Thyroid gland (tissue), 4 donors: ENCODE data around the gene USP27X. TPM values are rescaled to one million over a fixed set of nuclear protein-coding genes. Genes with fewer than 3 reads are reported as not detected.

Experiments used
- DNase-seq, 2 donors: peaks; one replicate each; pipeline ENCODE4 v3.0.0-alpha.2; 2019
- H3K27ac ChIP-seq, 3 donors: fragments of 200-600 bp; sonication (generic); 1 replicate in 2 of 3; 2 replicates in 1 of 3; pipeline ENCODE4 v1.5.1; 2016 to 2019; ENCODE audit warnings: mild to moderate bottlenecking in 1 of 3, moderate library complexity in 1 of 3
- H3K27me3 ChIP-seq: fragments of 200-600 bp; sonication (generic); one replicate; pipeline ENCODE4 v1.5.1; 2019
- H3K36me3 ChIP-seq, 2 donors: fragments of 200-600 bp; sonication (generic); one replicate each; pipeline ENCODE4 v1.5.1; 2016 to 2019
- H3K4me1 ChIP-seq, 2 donors: fragments of 200-600 bp; sonication (generic); one replicate each; pipeline ENCODE4 v1.5.1; 2017 to 2019
- H3K4me3 ChIP-seq, 3 donors: fragments of 200-600 bp; sonication (generic); replicated peaks in 1 of 3; 1 replicate in 2 of 3; 2 replicates in 1 of 3; pipeline ENCODE4 v1.5.1; 2016; ENCODE audit warnings: mild to moderate bottlenecking in 1 of 3
- H3K9me3 ChIP-seq: fragments of 200-600 bp; sonication (generic); one replicate; pipeline ENCODE4 v1.5.1; 2017
- CTCF ChIP-seq, 6 experiments: fragments of 200-600 bp in 3 of 6; fragments of 450-650 bp in 3 of 6; sonication (generic) in 3 of 6; IDR thresholded peaks; one replicate each; pipeline ENCODE4 v1.5.1; 2016 to 2019; ENCODE audit warnings: antibody characterized with exemption in 6 of 6, mild to moderate bottlenecking in 2 of 6, inconsistent platforms in 1 of 6, moderate library complexity in 1 of 6
- POLR2A ChIP-seq, 2 donors: fragments of 450-650 bp; IDR thresholded peaks; one replicate each; pipeline ENCODE4 v1.6.1; 2017; ENCODE audit warnings: antibody characterized with exemption in 2 of 2, mild to moderate bottlenecking in 2 of 2, moderate library complexity in 1 of 2
- WGBS, 2 donors: methylation state at CpG; one replicate each; pipeline ENCODE4 v1.1.5; 2017; 5-methylcytosine and 5-hydroxymethylcytosine counted together
- intact Hi-C: fragments of 100-400 bp; cut with DNase I; formaldehyde crosslinking; loops from one replicate; pipeline ENCODE4 v1.15.1; 2023
- total RNA-seq, 4 donors: library from RNA; depleted of rRNA; stranded (reverse); fragments of >200 nt; gene quantifications; one replicate each; pipeline ENCODE4 v1.2.3, GENCODE V29; 2016

The USP27X gene
- total RNA-seq, 4 donors from 2014 or later: 2.3 to 4.6 (median 2.8) TPM

- DNase-seq: peak; percentile 81 to 82
- Histone ChIP-seq H3K27me3 (no peaks in the 10 kb centered on the region), H3K27ac (no peak overlapping the region), H3K4me3 (no peak overlapping the region), H3K4me1 (no peaks in the 10 kb centered on the region), H3K36me3 (no peaks in the 10 kb centered on the region), H3K9me3 (no peaks in the 10 kb centered on the region)
- intact Hi-C loops: no loop called here
- WGBS, 2 donors: 6 to 10% methylated on average over 8 of the region's 8 CpGs
- no peak for TF ChIP-seq POLR2A (IDR thresholded peaks at IDR 0.05)
- peak; percentile 50 to 73 (median 68) for TF ChIP-seq CTCF (IDR thresholded peaks at IDR 0.05)
Measured at GRCh38 chrX:49919617-49920016, 40.3 kb downstream of the USP27X start.

- TF ChIP-seq CTCF (IDR thresholded peaks at IDR 0.05) (no peak), POLR2A (IDR thresholded peaks at IDR 0.05) (no peak)
- intact Hi-C loops: no loop called here
- no peak overlapping the region for H3K4me3 ChIP-seq
Measured at GRCh38 chrX:49921109-49921508, 41.8 kb downstream of the USP27X start.

GRCh38 chrX:49922291-49923241 lies 43.3 kb downstream of the USP27X start, which contains the start of gene CLCN5:
CLCN5 (plus strand) TSS chrX:49922596; CDS start chrX:49925299, 2,703 bp downstream.
- peak within 1 kb of the TSS; percentile 71 to 84 (median 71) for H3K27ac ChIP-seq
- peak within 1 kb of the TSS; percentile 2 to 58 (median 45) for H3K4me3 ChIP-seq
- 0% methylated on average over 4 to 5 of the region's 83 CpGs for WGBS, 2 donors
- no peaks in the 10 kb centered on the region for H3K9me3 ChIP-seq
- no peaks in the 10 kb centered on the region for H3K36me3 ChIP-seq
- peak; percentile 96 for DNase-seq
- H3K4me1 ChIP-seq: no peaks in the 10 kb centered on the region
- TF ChIP-seq CTCF (IDR thresholded peaks at IDR 0.05) (no peak), POLR2A (IDR thresholded peaks at IDR 0.05) (peak in 1 of 2 donors; percentile 81)
- intact Hi-C loops: no loop called here
- H3K27me3 ChIP-seq: no peaks in the 10 kb centered on the region

More at GRCh38 chrX:49921109-49921508, 41.8 kb downstream of the USP27X start:
- Histone ChIP-seq H3K27ac (no peak overlapping the region), H3K4me1 (no peaks in the 10 kb centered on the region), H3K36me3 (no peaks in the 10 kb centered on the region), H3K27me3 (no peaks in the 10 kb centered on the region), H3K9me3 (no peaks in the 10 kb centered on the region)
- 86 to 92% methylated on average over 2 of the region's 2 CpGs for WGBS, 2 donors
- DNase-seq: no peak

- Histone ChIP-seq H3K27me3 (no peaks in the 10 kb centered on the region), H3K36me3 (no peaks in the 10 kb centered on the region), H3K27ac (no peak overlapping the region), H3K4me3 (no peak overlapping the region), H3K9me3 (no peaks in the 10 kb centered on the region), H3K4me1 (no peaks in the 10 kb centered on the region)
- WGBS, 2 donors: 52 to 54% methylated on average over 2 of the region's 2 CpGs
- intact Hi-C loops: no loop called here
- DNase-seq: no peak
- TF ChIP-seq CTCF (IDR thresholded peaks at IDR 0.05): no peak
- no peak for TF ChIP-seq POLR2A (IDR thresholded peaks at IDR 0.05)
Measured at GRCh38 chrX:49925176-49925575, 45.9 kb downstream of the USP27X start.

- H3K27ac ChIP-seq: no peak overlapping the region
- H3K4me3 ChIP-seq: no peak overlapping the region
- no peaks in the 10 kb centered on the region for H3K27me3 ChIP-seq
- H3K36me3 ChIP-seq: no peaks in the 10 kb centered on the region
- H3K4me1 ChIP-seq: no peaks in the 10 kb centered on the region
- intact Hi-C loops: no loop called here
- DNase-seq: no peak
- WGBS, 2 donors: 86 to 89% methylated on average over 1 of the region's 1 CpG
- H3K9me3 ChIP-seq: no peaks in the 10 kb centered on the region
- TF ChIP-seq POLR2A (IDR thresholded peaks at IDR 0.05) (no peak), CTCF (IDR thresholded peaks at IDR 0.05) (no peak)
Measured at GRCh38 chrX:49930039-49930438, 50.8 kb downstream of the USP27X start.
